ENCODE results near the gene ROS1. TPM values are rescaled to one million over a fixed set of nuclear protein-coding genes. Genes with fewer than 3 reads are reported as not detected.
A peak's percentile ranks its signal among the peaks of the same experiment; 100 is the strongest.

ROS1 gene
- total RNA-seq, 1 donor from 2014 or later = not detected

- TF ChIP-seq CTCF (conservative IDR thresholded peaks at IDR 0.05) = no peak
- Mint-ChIP-seq H3K9me3 (no peaks in the 10 kb centered on the region), H3K4me3 (no peak overlapping the region), H3K27me3 (ENCODE audit: low read depth) (no peaks in the 10 kb centered on the region), H3K4me1 (no peaks in the 10 kb centered on the region), H3K27ac (ENCODE audit: unreplicated experiment) (no peak overlapping the region), H3K36me3 (ENCODE audit: low read depth) (no peaks in the 10 kb centered on the region)
- no peak for DNase-seq (ENCODE audit: low read depth, low spot score)
These were observed 31.3 kb upstream of the ROS1 start for GRCh38 chr6:117456998-117457397.

- DNase-seq (ENCODE audit: low read depth, low spot score) = no peak
- no peak overlapping the region for H3K4me3 Mint-ChIP-seq
- no peaks in the 10 kb centered on the region for H3K27me3 Mint-ChIP-seq (ENCODE audit: low read depth)
- peaks cover 6% of the 10 kb centered on the region for H3K4me1 Mint-ChIP-seq
- no peaks in the 10 kb centered on the region for H3K36me3 Mint-ChIP-seq (ENCODE audit: low read depth)
- no peaks in the 10 kb centered on the region for H3K9me3 Mint-ChIP-seq
- H3K27ac Mint-ChIP-seq (ENCODE audit: unreplicated experiment) = no peak overlapping the region
- TF ChIP-seq CTCF (conservative IDR thresholded peaks at IDR 0.05) = no peak
These were observed 30.5 kb upstream of the ROS1 start for GRCh38 chr6:117456250-117456649.

GRCh38 chr6:117451671-117452070 is 25.9 kb upstream of the ROS1 start:
- Mint-ChIP-seq H3K36me3 (ENCODE audit: low read depth) (no peaks in the 10 kb centered on the region), H3K9me3 (no peaks in the 10 kb centered on the region), H3K4me3 (no peak overlapping the region), H3K27ac (ENCODE audit: unreplicated experiment) (no peak overlapping the region), H3K27me3 (ENCODE audit: low read depth) (peaks cover 15% of the 10 kb centered on the region), H3K4me1 (peaks cover 10% of the 10 kb centered on the region)
- no peak for DNase-seq (ENCODE audit: low read depth, low spot score)
- no peak for TF ChIP-seq CTCF (conservative IDR thresholded peaks at IDR 0.05)

- DNase-seq (ENCODE audit: low read depth, low spot score) = peak; percentile 61
- Mint-ChIP-seq H3K4me1 (peaks cover 10% of the 10 kb centered on the region), H3K9me3 (no peaks in the 10 kb centered on the region), H3K36me3 (ENCODE audit: low read depth) (no peaks in the 10 kb centered on the region), H3K27ac (ENCODE audit: unreplicated experiment) (no peak overlapping the region), H3K4me3 (no peak overlapping the region), H3K27me3 (ENCODE audit: low read depth) (peaks cover 19% of the 10 kb centered on the region)
- peak; percentile 92 for TF ChIP-seq CTCF (conservative IDR thresholded peaks at IDR 0.05)
These were observed 24.1 kb upstream of the ROS1 start for GRCh38 chr6:117449549-117450439.

GRCh38 chr6:117448732-117449485 is 23.2 kb upstream of the ROS1 start:
- no peaks in the 10 kb centered on the region for H3K36me3 Mint-ChIP-seq (ENCODE audit: low read depth)
- no peak for TF ChIP-seq CTCF (conservative IDR thresholded peaks at IDR 0.05)
- DNase-seq (ENCODE audit: low read depth, low spot score) = no peak
- no peak overlapping the region for H3K27ac Mint-ChIP-seq (ENCODE audit: unreplicated experiment)
- peaks cover 19% of the 10 kb centered on the region for H3K27me3 Mint-ChIP-seq (ENCODE audit: low read depth)
- H3K4me3 Mint-ChIP-seq = no peak overlapping the region
- H3K9me3 Mint-ChIP-seq = no peaks in the 10 kb centered on the region
- peaks cover 10% of the 10 kb centered on the region for H3K4me1 Mint-ChIP-seq

Measured in neural crest cell (in vitro differentiated cells).